HepG2 (cell line): Measurements from ENCODE around the gene ZNF222. TPM values are rescaled to one million over a fixed set of nuclear protein-coding genes. Genes with fewer than 3 reads are reported as not detected.

Source experiments
- ATAC-seq: fragments of 200-7000 bp; cut with Tn5 transposase; 3 replicates; pipeline ENCODE4 v1.9.1; 2020; ENCODE audit warnings: mild to moderate bottlenecking, moderate library complexity
- BruUV-seq: library from RNA; stranded (reverse); fragments of 400-500 nt; replicated peaks from 2 replicates; lab custom pipeline; 2021; lab: Mats Ljungman, UMichigan
- CTCF ChIA-PET: fragments of 300-600 bp; formaldehyde crosslinking; extraction: SDS; loops from one replicate; lab custom pipeline; 2021; ENCODE audit warnings: low total read pairs, inconsistent platforms, low intra/inter-chr PET ratio; lab: Yijun Ruan, JAX
- POLR2A ChIA-PET: fragments of 350-600 bp; sonication (Branson Sonifier 250); formaldehyde crosslinking; loops from one replicate; lab custom pipeline; 2020; ENCODE audit warnings: antibody characterized with exemption, inconsistent platforms; lab: Yijun Ruan, JAX
- DNase-seq: peaks from one replicate; pipeline ENCODE4 v3.0.0-alpha.2; 2015; ENCODE audit warnings: low spot score
- FAIRE-seq: peaks from 3 replicates; lab custom pipeline; 2011; peaks lifted over from hg19 to GRCh38; lab: Jason Lieb, UNC
- H2AFZ ChIP-seq: one replicate; pipeline ENCODE4 v1.6.1; 2011; ENCODE audit warnings: low read length, inconsistent platforms
- H3K27ac ChIP-seq: fragments of 300-600 bp; 3 replicates; pipeline ENCODE4 v1.8.0; 2011; ENCODE audit warnings: mixed run types, mild to moderate bottlenecking, mixed read lengths, low read length, inconsistent platforms; ENCODE audit not compliant: insufficient read depth; ENCODE audit errors: extremely low read length
- H3K27me3 ChIP-seq, 2 experiments: fragments of 200-600 bp in 1 of 2; 2 replicates in 1 of 2; 3 replicates in 1 of 2; pipeline versions ENCODE4 v1.6.0 to v1.8.0; 2011; ENCODE audit warnings: low read length in 2 of 2, mild to moderate bottlenecking in 2 of 2, moderate library complexity in 2 of 2, inconsistent platforms in 1 of 2; ENCODE audit not compliant: insufficient read depth in 2 of 2, control insufficient read depth in 1 of 2
- H3K36me3 ChIP-seq, 2 experiments: fragments of 200-600 bp in 1 of 2; replicated peaks in 1 of 2; 2 replicates in 1 of 2; 3 replicates in 1 of 2; pipeline versions ENCODE4 v1.5.1 to v1.8.0; 2011; ENCODE audit warnings: low read length in 2 of 2, inconsistent platforms in 1 of 2; ENCODE audit not compliant: insufficient read depth in 2 of 2, control insufficient read depth in 1 of 2
- H3K4me1 ChIP-seq: 2 replicates; pipeline ENCODE4 v1.5.1; 2012; ENCODE audit warnings: low read length, inconsistent platforms; ENCODE audit not compliant: insufficient read depth
- H3K4me2 ChIP-seq: 2 replicates; pipeline ENCODE4 v1.6.0; 2011; ENCODE audit warnings: low read depth, low read length, inconsistent platforms
- H3K4me3 ChIP-seq, 3 experiments: fragments of 200-600 bp in 1 of 3; sonication (generic), shearing (Covaris generic) in 1 of 3; replicated peaks in 1 of 3; 2 replicates each; pipeline ENCODE4 v1.5.1; 2011 to 2016; ENCODE audit warnings: low read length in 3 of 3, inconsistent platforms in 2 of 3, low read depth in 2 of 3, mild to moderate bottlenecking in 2 of 3, control low read depth in 1 of 3, mixed read lengths in 1 of 3; ENCODE audit not compliant: insufficient read depth in 1 of 3
- H3K79me2 ChIP-seq: one replicate; pipeline ENCODE4 v1.6.1; 2011; ENCODE audit warnings: low read length, inconsistent platforms; ENCODE audit not compliant: insufficient read depth
- H3K9ac ChIP-seq: 2 replicates; pipeline ENCODE4 v1.6.0; 2011; ENCODE audit warnings: mild to moderate bottlenecking, low read depth, low read length, inconsistent platforms; ENCODE audit not compliant: insufficient read depth
- H3K9me3 ChIP-seq: 2 replicates; pipeline ENCODE4 v1.5.1; 2012; ENCODE audit warnings: mild to moderate bottlenecking, low read length
- H4K20me1 ChIP-seq: 2 replicates; pipeline ENCODE4 v1.6.0; 2011; ENCODE audit warnings: inconsistent platforms, mild to moderate bottlenecking, low read length, moderate library complexity; ENCODE audit not compliant: insufficient read depth
- MAFF ChIP-seq: IDR thresholded peaks from 2 replicates; pipeline ENCODE4 v1.6.1; 2011; ENCODE audit warnings: low read depth, low read length, improper control_type of control experiment
- MAFK ChIP-seq, 2 experiments: IDR thresholded peaks in 1 of 2; conservative IDR thresholded peaks in 1 of 2; 2 replicates each; pipeline ENCODE4 v1.6.1; 2011; ENCODE audit warnings: improper control_type of control experiment in 2 of 2, low read length in 2 of 2
- SALL1 ChIP-seq: sonication (generic); formaldehyde crosslinking; IDR thresholded peaks from 2 replicates; pipeline ENCODE4 v1.8.0; 2022; ENCODE audit warnings: mild to moderate bottlenecking, missing genetic modification reagents
- ZNF773 ChIP-seq: sonication (generic); formaldehyde crosslinking; IDR thresholded peaks from 2 replicates; pipeline ENCODE4 v1.4.0; 2020; ENCODE audit warnings: missing genetic modification reagents, borderline replicate concordance
- WGBS: methylation state at CpG from one replicate; pipeline ENCODE4 v1.1.6; 2017; ENCODE audit warnings: low lambda C conversion rate; 5-methylcytosine and 5-hydroxymethylcytosine counted together
- in situ Hi-C: cut with HindIII; loops from 2 replicates; pipeline ENCODE4 v1.10.0; 2017; ENCODE audit warnings: low pct_unique_long_range_greater_than_20kb; ENCODE audit not compliant: extremely low pct_ligation_motif_present
- intact Hi-C: fragments of 100-400 bp; cut with micrococcal nuclease; formaldehyde crosslinking; loops from one replicate; pipeline ENCODE4 v1.10.0; 2022; ENCODE audit not compliant: unreplicated experiment
- polyA plus RNA-seq, 8 experiments: library from polyadenylated mRNA; depleted of rRNA in 3 of 8; stranded (reverse) in 7 of 8; unstranded in 1 of 8; fragments of >200 nt; fragmentation: Illumina TruSeq in 4 of 8; extraction: Trizol in 4 of 8; gene quantifications; 2 replicates each; pipeline versions ENCODE4 v1.2.1 to v1.2.3, GENCODE V29; 2011 to 2016; ENCODE audit warnings: low read depth in 4 of 8, missing spikeins in 1 of 8, mixed read lengths in 1 of 8; ENCODE audit not compliant: insufficient read depth in 1 of 8
- total RNA-seq, 5 experiments: library from RNA; depleted of rRNA; stranded (reverse); fragments of >200 nt; fragmentation: Illumina TruSeq; extraction: Trizol; gene quantifications; 2 replicates each; pipeline ENCODE4 v1.2.3, GENCODE V29; 2016; ENCODE audit warnings: low read depth in 1 of 5
- TF ChIP-seq, protein P1 (sequence below): sonication (generic); formaldehyde crosslinking; IDR thresholded peaks from 2 replicates; pipeline ENCODE4 v1.5.0; 2020; ENCODE audit warnings: mild to moderate bottlenecking, missing genetic modification reagents, borderline replicate concordance

ZNF222 gene
- total and polyA plus RNA-seq, 2 of the 13 experiments (the other 11 are each of a cell fraction or from before 2014, with no cell fraction given) = 2.2 to 6.2 TPM

GRCh38 chr19:44019498-44019897, 5.7 kb upstream of the ZNF222 start:
- no peak overlapping the region for H3K4me2 ChIP-seq
- no peak overlapping the region for H3K27ac ChIP-seq
- no peak overlapping the region for H3K4me3 ChIP-seq
- no peaks in the 10 kb centered on the region for H3K36me3 ChIP-seq
- H3K9ac ChIP-seq = no peak overlapping the region
- BruUV-seq = no TSS peak
- in situ Hi-C loops (no loop called here), intact Hi-C loops (no loop called here)
- peaks cover 1% of the 10 kb centered on the region; the same call in 1 of the 2 replicates for H3K4me1 ChIP-seq
- WGBS = 5% methylated on average over 2 of the region's 2 CpGs
- H3K9me3 ChIP-seq = 0 out of 2 replicates have a peak, but pooled peaks cover 4% of the 10 kb centered on the region
- POLR2A ChIA-PET = no interaction called here
- H2AFZ ChIP-seq = no peak overlapping the region
- no peak for ATAC-seq
- CTCF ChIA-PET = no interaction called here
- no peaks in the 10 kb centered on the region for H4K20me1 ChIP-seq
- TF ChIP-seq ZNF773 (CRISPR knock-in tag) (no peak), SALL1 (CRISPR knock-in tag) (no peak), MAFK (conservative IDR thresholded peaks at IDR 0.05 in 1 of 2, IDR thresholded peaks at IDR 0.05 in 1 of 2; ENCODE audit: low read length in 2 of 2) (peak; percentile 25 to 51; a peak in 2 of 4 replicates), MAFF (0 out of 2 replicates have a peak, but pooled peaks have one; percentile 5)
- TF ChIP-seq, protein P1, sequence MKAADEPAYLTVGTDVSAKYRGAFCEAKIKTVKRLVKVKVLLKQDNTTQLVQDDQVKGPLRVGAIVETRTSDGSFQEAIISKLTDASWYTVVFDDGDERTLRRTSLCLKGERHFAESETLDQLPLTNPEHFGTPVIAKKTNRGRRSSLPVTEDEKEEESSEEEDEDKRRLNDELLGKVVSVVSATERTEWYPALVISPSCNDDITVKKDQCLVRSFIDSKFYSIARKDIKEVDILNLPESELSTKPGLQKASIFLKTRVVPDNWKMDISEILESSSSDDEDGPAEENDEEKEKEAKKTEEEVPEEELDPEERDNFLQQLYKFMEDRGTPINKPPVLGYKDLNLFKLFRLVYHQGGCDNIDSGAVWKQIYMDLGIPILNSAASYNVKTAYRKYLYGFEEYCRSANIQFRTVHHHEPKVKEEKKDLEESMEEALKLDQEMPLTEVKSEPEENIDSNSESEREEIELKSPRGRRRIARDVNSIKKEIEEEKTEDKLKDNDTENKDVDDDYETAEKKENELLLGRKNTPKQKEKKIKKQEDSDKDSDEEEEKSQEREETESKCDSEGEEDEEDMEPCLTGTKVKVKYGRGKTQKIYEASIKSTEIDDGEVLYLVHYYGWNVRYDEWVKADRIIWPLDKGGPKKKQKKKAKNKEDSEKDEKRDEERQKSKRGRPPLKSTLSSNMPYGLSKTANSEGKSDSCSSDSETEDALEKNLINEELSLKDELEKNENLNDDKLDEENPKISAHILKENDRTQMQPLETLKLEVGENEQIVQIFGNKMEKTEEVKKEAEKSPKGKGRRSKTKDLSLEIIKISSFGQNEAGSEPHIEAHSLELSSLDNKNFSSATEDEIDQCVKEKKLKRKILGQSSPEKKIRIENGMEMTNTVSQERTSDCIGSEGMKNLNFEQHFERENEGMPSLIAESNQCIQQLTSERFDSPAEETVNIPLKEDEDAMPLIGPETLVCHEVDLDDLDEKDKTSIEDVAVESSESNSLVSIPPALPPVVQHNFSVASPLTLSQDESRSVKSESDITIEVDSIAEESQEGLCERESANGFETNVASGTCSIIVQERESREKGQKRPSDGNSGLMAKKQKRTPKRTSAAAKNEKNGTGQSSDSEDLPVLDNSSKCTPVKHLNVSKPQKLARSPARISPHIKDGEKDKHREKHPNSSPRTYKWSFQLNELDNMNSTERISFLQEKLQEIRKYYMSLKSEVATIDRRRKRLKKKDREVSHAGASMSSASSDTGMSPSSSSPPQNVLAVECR (CRISPR knock-in tag) = no peak
- DNase-seq = no peak
- no peaks in the 10 kb centered on the region for H3K79me2 ChIP-seq
- FAIRE-seq = no peak
- no peaks in the 10 kb centered on the region for H3K27me3 ChIP-seq
